Hindlimb muscle (tissue), 1 donor: ENCODE measurements around the gene MSANTD7. TPM values are rescaled to one million over a fixed set of nuclear protein-coding genes. Genes with fewer than 3 reads are reported as not detected.
A peak's percentile ranks its signal among the peaks of the same experiment; 100 is the strongest.
"Not testable (repeated sequence)": the region's sequence is repeated elsewhere in the genome, so short reads cannot be mapped to it uniquely, and the experiment has no call there.

Experiments
- DNase-seq: peaks from one replicate; pipeline ENCODE4 v3.0.0-alpha.2; 2013
- polyA plus RNA-seq: library from polyadenylated mRNA; unstranded; fragments of 120-200 nt; gene quantifications from one replicate; pipeline ENCODE4 v1.2.1, GENCODE V29; 2013; ENCODE audit not compliant: insufficient read length

The MSANTD7 gene
- polyA plus RNA-seq = 9.0 TPM

- peak; percentile 100 for DNase-seq
Measured at GRCh38 chr10:14837757-14838581, at the start of gene MSANTD7, which contains the start of the genes CDNF and HSPA14. Gene MSANTD7 (plus strand): TSS chr10:14838306. CDS start chr10:14842285, 3,979 bp downstream. Gene CDNF (minus strand): TSS chr10:14838037. CDS start chr10:14837946, 91 bp downstream. Gene HSPA14 (plus strand): TSS chr10:14838306. CDS start chr10:14838403, 97 bp downstream.

GRCh38 chr10:14798636-14799035, 39.5 kb upstream of the MSANTD7 start:
- DNase-seq = no peak

GRCh38 chr10:14800397-14800796, 37.7 kb upstream of the MSANTD7 start:
- DNase-seq = no peak

GRCh38 chr10:14801723-14802122, 36.4 kb upstream of the MSANTD7 start:
- DNase-seq = no peak

GRCh38 chr10:14803827-14804226, 34.3 kb upstream of the MSANTD7 start:
- DNase-seq = no peak

- DNase-seq = no peak
Measured at GRCh38 chr10:14806318-14806717, 31.8 kb upstream of the MSANTD7 start.

- no peak for DNase-seq
Measured at GRCh38 chr10:14810969-14811953, 26.8 kb upstream of the MSANTD7 start.

GRCh38 chr10:14812271-14812670, 25.8 kb upstream of the MSANTD7 start:
- DNase-seq = no peak

GRCh38 chr10:14815681-14816080, 22.4 kb upstream of the MSANTD7 start:
- DNase-seq = no peak

GRCh38 chr10:14816717-14817116, 21.4 kb upstream of the MSANTD7 start:
- not testable (repeated sequence) for DNase-seq

GRCh38 chr10:14820010-14820774, 17.9 kb upstream of the MSANTD7 start:
- no peak for DNase-seq

- DNase-seq = no peak
Measured at GRCh38 chr10:14820775-14821154, 17.3 kb upstream of the MSANTD7 start.

- no peak for DNase-seq
Measured at GRCh38 chr10:14821635-14822375, 16.3 kb upstream of the MSANTD7 start.

- peak; percentile 24 for DNase-seq
Measured at GRCh38 chr10:14822879-14823755, 15.0 kb upstream of the MSANTD7 start.

GRCh38 chr10:14823966-14824365, 14.1 kb upstream of the MSANTD7 start:
- no peak for DNase-seq

GRCh38 chr10:14826076-14826829, 11.9 kb upstream of the MSANTD7 start:
- DNase-seq = no peak

- no peak for DNase-seq
Measured at GRCh38 chr10:14833106-14833505, 5.0 kb upstream of the MSANTD7 start.

- no peak for DNase-seq
Measured at GRCh38 chr10:14836208-14836607, 1.9 kb upstream of the MSANTD7 start.

- DNase-seq = no peak
Measured at GRCh38 chr10:14837003-14837756, 926 bp upstream of the MSANTD7 start.
